ENCODE measurements around the gene STRADA.

Gene STRADA

GRCh38 chr17:63694229-63694949 is 47.2 kb downstream of the STRADA start:
- in situ Hi-C loops (cut with MboI; ENCODE audit: low sequenced_read_pairs), result no loop called here
- Histone ChIP-seq H3K36me3 (replicated peaks) (peaks cover 31% of the 10 kb centered on the region), H3K4me3 (no peak overlapping the region), H3K27me3 (ENCODE audit: low read depth) (no peaks in the 10 kb centered on the region), H3K9me3 (no peaks in the 10 kb centered on the region), H3K4me1 (no peaks in the 10 kb centered on the region)
- no peak for DNase-seq (ENCODE audit: low spot score in 2 of 2)

- in situ Hi-C loops (cut with MboI; ENCODE audit: low sequenced_read_pairs), result no loop called here
- DNase-seq (ENCODE audit: low spot score in 2 of 2), result no peak
- H3K36me3 ChIP-seq (replicated peaks), result peaks cover 33% of the 10 kb centered on the region
- no peaks in the 10 kb centered on the region for H3K9me3 ChIP-seq
- no peak overlapping the region for H3K4me3 ChIP-seq
- no peaks in the 10 kb centered on the region for H3K27me3 ChIP-seq (ENCODE audit: low read depth)
- no peaks in the 10 kb centered on the region for H3K4me1 ChIP-seq
Observed at GRCh38 chr17:63693411-63694113, 48.0 kb downstream of the STRADA start.

- DNase-seq (ENCODE audit: low spot score in 2 of 2), result no peak
- Histone ChIP-seq H3K9me3 (no peaks in the 10 kb centered on the region), H3K36me3 (replicated peaks) (peaks cover 34% of the 10 kb centered on the region), H3K4me3 (no peak overlapping the region), H3K27me3 (ENCODE audit: low read depth) (no peaks in the 10 kb centered on the region), H3K4me1 (no peaks in the 10 kb centered on the region)
- in situ Hi-C loops (cut with MboI; ENCODE audit: low sequenced_read_pairs), result no loop called here
Observed at GRCh38 chr17:63692195-63692816, 49.3 kb downstream of the STRADA start.

- peaks cover 28% of the 10 kb centered on the region for H3K36me3 ChIP-seq (replicated peaks)
- no peaks in the 10 kb centered on the region for H3K27me3 ChIP-seq (ENCODE audit: low read depth)
- no peaks in the 10 kb centered on the region for H3K4me1 ChIP-seq
- in situ Hi-C loops (cut with MboI; ENCODE audit: low sequenced_read_pairs), result no loop called here
- H3K4me3 ChIP-seq, result no peak overlapping the region
- DNase-seq (ENCODE audit: low spot score in 2 of 2), result no peak
- H3K9me3 ChIP-seq, result no peaks in the 10 kb centered on the region
Observed at GRCh38 chr17:63689479-63689878, 52.1 kb downstream of the STRADA start.

DNA sequence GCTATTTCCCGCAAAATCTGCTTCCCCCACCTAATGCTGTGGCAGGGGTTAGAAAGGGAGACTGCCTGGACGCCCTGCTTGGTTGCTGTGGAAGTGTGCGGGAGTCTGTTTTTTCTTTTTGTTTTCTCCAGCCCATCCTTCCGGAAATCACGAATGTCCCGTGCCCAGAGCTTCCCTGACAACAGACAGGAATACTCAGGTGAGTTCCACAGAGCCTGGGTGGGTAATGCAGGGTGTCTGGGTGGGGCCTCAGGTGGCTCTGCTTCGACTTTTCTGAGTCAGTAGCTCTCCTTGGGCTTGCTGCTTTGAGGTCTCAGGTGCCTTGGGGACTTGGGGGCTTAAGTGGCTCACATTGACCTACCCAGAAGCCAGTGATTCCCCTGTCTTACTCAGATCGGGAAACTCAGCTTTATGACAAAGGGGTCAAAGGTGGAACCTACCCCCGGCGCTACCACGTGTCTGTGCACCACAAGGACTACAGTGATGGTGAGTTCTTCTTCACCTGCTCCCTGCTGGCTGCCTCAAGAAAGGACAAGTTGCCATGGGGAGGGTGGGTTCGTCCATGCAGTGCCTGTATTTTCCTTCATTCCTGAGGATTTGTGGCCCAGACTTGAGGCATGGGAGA is 53.1 kb downstream of the STRADA start:
- DNase-seq (ENCODE audit: low spot score in 2 of 2), result no peak
- in situ Hi-C loops (cut with MboI; ENCODE audit: low sequenced_read_pairs), result no loop called here
- Histone ChIP-seq H3K9me3 (no peaks in the 10 kb centered on the region), H3K27me3 (ENCODE audit: low read depth) (no peaks in the 10 kb centered on the region), H3K36me3 (replicated peaks) (peaks cover 26% of the 10 kb centered on the region), H3K4me3 (no peak overlapping the region), H3K4me1 (no peaks in the 10 kb centered on the region)

- Histone ChIP-seq H3K9me3 (no peaks in the 10 kb centered on the region), H3K4me1 (no peaks in the 10 kb centered on the region), H3K27me3 (ENCODE audit: low read depth) (no peaks in the 10 kb centered on the region), H3K4me3 (no peak overlapping the region), H3K36me3 (replicated peaks) (peaks cover 27% of the 10 kb centered on the region)
- in situ Hi-C loops (cut with MboI; ENCODE audit: low sequenced_read_pairs), result no loop called here
- DNase-seq (ENCODE audit: low spot score in 2 of 2), result no peak
Observed at GRCh38 chr17:63686138-63686685, 55.4 kb downstream of the STRADA start.

DNA sequence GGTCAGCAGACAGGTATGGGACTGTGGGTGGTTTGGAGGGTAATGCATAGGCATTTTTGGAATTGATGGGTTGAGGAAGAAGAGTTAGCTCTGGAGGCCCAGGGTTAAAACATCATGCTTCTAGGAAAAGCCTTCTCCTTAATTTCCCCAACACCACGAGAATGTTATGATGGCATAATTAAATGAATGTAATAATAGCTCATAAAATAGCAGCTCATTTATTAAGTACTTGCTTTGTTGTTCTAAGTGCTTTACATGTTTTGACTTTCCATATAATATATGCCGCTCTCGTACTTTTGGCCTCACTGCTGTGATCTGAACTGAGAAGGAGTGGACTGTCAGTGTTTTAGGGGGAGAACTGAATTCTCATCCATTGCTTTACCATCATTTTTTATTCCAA is 56.0 kb downstream of the STRADA start:
- Histone ChIP-seq H3K4me3 (no peak overlapping the region), H3K27me3 (ENCODE audit: low read depth) (no peaks in the 10 kb centered on the region), H3K36me3 (replicated peaks) (peaks cover 23% of the 10 kb centered on the region), H3K4me1 (no peaks in the 10 kb centered on the region), H3K9me3 (no peaks in the 10 kb centered on the region)
- in situ Hi-C loops (cut with MboI; ENCODE audit: low sequenced_read_pairs), result no loop called here
- no peak for DNase-seq (ENCODE audit: low spot score in 2 of 2)

DNA sequence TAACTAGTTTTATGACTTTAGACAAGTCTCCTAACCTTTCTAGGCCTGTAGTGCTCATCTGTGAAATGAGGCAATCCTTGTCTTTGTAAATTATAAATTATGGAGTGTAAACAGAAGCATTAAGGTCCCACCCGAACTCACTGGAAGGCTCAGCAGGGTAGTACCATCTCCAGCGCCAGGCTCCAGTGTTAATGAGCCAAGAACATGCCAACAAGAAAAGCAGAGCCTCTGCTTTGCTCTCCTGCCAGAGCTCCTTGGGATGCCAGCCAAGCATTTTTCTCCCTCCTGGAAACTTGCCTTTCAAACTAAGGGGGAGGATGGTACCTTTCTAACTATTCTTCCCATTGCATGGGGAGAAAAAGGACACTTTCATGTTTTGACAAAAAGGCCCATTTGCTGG is 56.6 kb downstream of the STRADA start:
- peaks cover 19% of the 10 kb centered on the region for H3K36me3 ChIP-seq (replicated peaks)
- no peaks in the 10 kb centered on the region for H3K27me3 ChIP-seq (ENCODE audit: low read depth)
- no peaks in the 10 kb centered on the region for H3K9me3 ChIP-seq
- no peaks in the 10 kb centered on the region for H3K4me1 ChIP-seq
- no peak for DNase-seq (ENCODE audit: low spot score in 2 of 2)
- in situ Hi-C loops (cut with MboI; ENCODE audit: low sequenced_read_pairs), result no loop called here
- H3K4me3 ChIP-seq, result no peak overlapping the region

GRCh38 chr17:63682981-63683380 is 58.6 kb downstream of the STRADA start:
- H3K4me3 ChIP-seq, result no peak overlapping the region
- peaks cover 17% of the 10 kb centered on the region for H3K36me3 ChIP-seq (replicated peaks)
- H3K9me3 ChIP-seq, result no peaks in the 10 kb centered on the region
- H3K27me3 ChIP-seq (ENCODE audit: low read depth), result no peaks in the 10 kb centered on the region
- H3K4me1 ChIP-seq, result no peaks in the 10 kb centered on the region
- in situ Hi-C loops (cut with MboI; ENCODE audit: low sequenced_read_pairs), result no loop called here
- DNase-seq (ENCODE audit: low spot score in 2 of 2), result no peak

DNA sequence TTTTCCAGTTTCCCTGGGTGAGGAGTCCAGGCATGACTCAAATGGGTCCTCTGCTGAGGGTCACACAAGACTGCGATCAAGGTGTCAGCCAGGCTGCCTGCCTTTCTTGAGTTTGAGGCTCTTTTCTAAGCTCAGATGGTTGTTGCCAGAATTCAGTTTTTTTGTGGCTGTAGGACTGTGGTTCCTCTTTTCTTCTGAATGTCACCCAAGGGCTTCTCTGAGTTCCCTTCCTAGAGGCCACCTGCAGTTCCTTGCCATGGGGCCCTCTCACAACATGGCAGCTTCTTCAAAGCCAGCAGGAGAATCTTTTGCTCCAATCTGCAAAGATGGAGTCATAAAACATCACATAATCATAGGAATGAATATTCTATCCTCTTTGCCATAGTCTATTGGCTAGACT is 59.2 kb downstream of the STRADA start:
- in situ Hi-C loops (cut with MboI; ENCODE audit: low sequenced_read_pairs), result no loop called here
- Histone ChIP-seq H3K4me1 (no peaks in the 10 kb centered on the region), H3K36me3 (replicated peaks) (peaks cover 17% of the 10 kb centered on the region), H3K4me3 (no peak overlapping the region), H3K27me3 (ENCODE audit: low read depth) (no peaks in the 10 kb centered on the region), H3K9me3 (no peaks in the 10 kb centered on the region)
- no peak for DNase-seq (ENCODE audit: low spot score in 2 of 2)

DNA sequence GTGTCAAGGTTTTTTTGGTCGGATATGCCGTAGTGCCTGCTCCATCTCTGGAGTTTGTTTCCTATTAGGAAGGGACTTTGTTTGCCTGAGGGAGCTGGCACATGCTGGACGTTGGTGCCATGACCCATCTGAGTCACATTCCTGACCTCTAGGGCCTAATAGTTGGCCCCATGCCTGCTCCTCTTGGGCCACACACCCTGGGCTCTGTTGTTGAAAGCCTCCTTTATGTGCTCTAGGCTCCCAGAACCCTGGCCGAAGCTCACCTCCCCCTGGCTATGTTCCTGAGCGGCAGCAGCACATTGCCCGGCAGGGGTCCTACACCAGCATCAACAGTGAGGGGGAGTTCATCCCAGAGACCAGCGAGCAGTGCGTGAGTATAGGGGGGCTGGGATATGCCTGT is 60.1 kb downstream of the STRADA start:
- H3K27me3 ChIP-seq (ENCODE audit: low read depth), result no peaks in the 10 kb centered on the region
- DNase-seq (ENCODE audit: low spot score in 2 of 2), result no peak
- in situ Hi-C loops (cut with MboI; ENCODE audit: low sequenced_read_pairs), result no loop called here
- H3K36me3 ChIP-seq (replicated peaks), result peaks cover 17% of the 10 kb centered on the region
- no peak overlapping the region for H3K4me3 ChIP-seq
- H3K4me1 ChIP-seq, result no peaks in the 10 kb centered on the region
- no peaks in the 10 kb centered on the region for H3K9me3 ChIP-seq

- Histone ChIP-seq H3K27me3 (ENCODE audit: low read depth) (no peaks in the 10 kb centered on the region), H3K4me3 (no peak overlapping the region), H3K9me3 (no peaks in the 10 kb centered on the region), H3K36me3 (replicated peaks) (peaks cover 17% of the 10 kb centered on the region), H3K4me1 (peaks cover 4% of the 10 kb centered on the region)
- in situ Hi-C loops (cut with MboI; ENCODE audit: low sequenced_read_pairs), result no loop called here
- no peak for DNase-seq (ENCODE audit: low spot score in 2 of 2)
Observed at GRCh38 chr17:63680700-63681099, 60.9 kb downstream of the STRADA start.

DNA sequence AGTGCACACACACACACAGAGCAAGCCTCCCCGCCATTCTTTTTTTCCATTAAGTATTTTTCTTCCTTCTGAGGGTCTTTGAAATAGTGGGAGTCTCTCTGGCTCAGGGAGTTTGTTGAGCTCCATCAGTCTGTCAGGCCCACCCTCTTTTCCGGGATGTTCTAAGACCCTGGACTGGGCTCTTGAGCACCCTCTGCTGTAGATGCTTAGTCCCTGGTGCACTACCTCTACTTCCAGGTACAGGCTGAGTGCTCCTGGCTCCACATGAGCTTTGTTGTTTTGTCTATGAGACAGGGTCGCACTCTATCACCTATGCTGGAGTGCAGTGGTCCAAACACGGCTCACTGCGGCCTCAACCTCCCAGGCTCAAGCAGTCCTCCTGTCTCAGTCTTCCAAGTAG is 62.4 kb downstream of the STRADA start:
- peaks cover 15% of the 10 kb centered on the region for H3K36me3 ChIP-seq (replicated peaks)
- in situ Hi-C loops (cut with MboI; ENCODE audit: low sequenced_read_pairs), result no loop called here
- H3K4me3 ChIP-seq, result no peak overlapping the region
- H3K9me3 ChIP-seq, result no peaks in the 10 kb centered on the region
- peaks cover 10% of the 10 kb centered on the region for H3K4me1 ChIP-seq
- H3K27me3 ChIP-seq (ENCODE audit: low read depth), result no peaks in the 10 kb centered on the region
- no peak for DNase-seq (ENCODE audit: low spot score in 2 of 2)

DNA sequence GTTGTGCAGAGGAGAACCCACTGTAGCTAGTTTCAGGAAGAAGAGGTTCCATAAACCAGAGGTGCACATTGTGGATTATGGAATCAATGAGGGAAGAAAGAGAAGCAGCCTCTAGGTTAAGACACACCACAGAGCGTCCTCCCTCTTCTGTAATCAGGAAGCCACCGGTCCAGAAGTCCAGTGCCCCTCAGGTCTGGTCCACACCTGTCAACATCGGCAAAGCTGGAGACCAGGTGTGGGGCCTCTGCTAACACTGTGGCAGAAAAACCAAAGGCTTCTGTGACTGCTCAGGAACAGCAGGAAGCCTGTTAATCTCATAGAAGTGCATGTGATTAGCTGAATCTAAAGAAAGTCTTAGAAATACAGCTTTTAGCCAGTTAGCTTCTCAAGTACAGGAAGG is 65.0 kb downstream of the STRADA start:
- Histone ChIP-seq H3K9me3 (no peaks in the 10 kb centered on the region), H3K4me3 (no peak overlapping the region), H3K27me3 (ENCODE audit: low read depth) (no peaks in the 10 kb centered on the region), H3K36me3 (replicated peaks) (no peaks in the 10 kb centered on the region; the same call in 1 of the 2 replicates), H3K4me1 (peaks cover 10% of the 10 kb centered on the region)
- DNase-seq (ENCODE audit: low spot score in 2 of 2), result no peak
- in situ Hi-C loops (cut with MboI; ENCODE audit: low sequenced_read_pairs), result no loop called here
